Measurements from ENCODE around the gene NOS1AP. TPM values are rescaled to one million over a fixed set of nuclear protein-coding genes. Genes with fewer than 3 reads are reported as not detected.

The NOS1AP gene
- total RNA-seq, 4 donors from 2014 or later, result 8.5 to 34.8 (median 14.1) TPM

GRCh38 chr1:162070094-162070748 lies 730 bp downstream of the NOS1AP start:
- Histone ChIP-seq H3K27me3 (peaks cover 6% of the 10 kb centered on the region), H3K4me3 (peak overlapping the region; percentile 60 to 93 (median 80)), H3K27ac (peak overlapping the region; percentile 78 to 93 (median 91)), H3K36me3 (no peaks in the 10 kb centered on the region), H3K9me3 (no peaks in the 10 kb centered on the region), H3K4me1 (peaks cover 0 to 30% (median 10%) of the 10 kb centered on the region in 4 donors)
- WGBS, 2 donors (ENCODE audit: low coverage in 1 of 2), result 2% methylated on average over 27 of the region's 29 CpGs; no CpG with 5 or more reads in 1 of the 2 donors
- peak in 1 of 3 donors; percentile 45 for TF ChIP-seq POLR2AphosphoS5 (IDR thresholded peaks at IDR 0.05)
- no peak for TF ChIP-seq EP300 (IDR thresholded peaks at IDR 0.05; ENCODE audit: low read depth)
- TF ChIP-seq POLR2A (IDR thresholded peaks at IDR 0.05), result peak; percentile 48
- TF ChIP-seq CTCF (IDR thresholded peaks at IDR 0.05), result no peak
- peak; percentile 66 for DNase-seq
- intact Hi-C loops (cut with DNase I; ENCODE audit: low total_unique reads) (no loop called here), in situ Hi-C loops (cut with MboI; ENCODE audit: low pct_ligation_motif_present in 1 of 4, low pct_unique_long_range_greater_than_20kb in 1 of 4, low sequenced_read_pairs in 3 of 4) (no loop called here)

GRCh38 chr1:162070825-162071224 lies 1.3 kb downstream of the NOS1AP start:
- intact Hi-C loops (cut with DNase I; ENCODE audit: low total_unique reads) (no loop called here), in situ Hi-C loops (cut with MboI; ENCODE audit: low pct_ligation_motif_present in 1 of 4, low pct_unique_long_range_greater_than_20kb in 1 of 4, low sequenced_read_pairs in 3 of 4) (no loop called here)
- Histone ChIP-seq H3K4me3 (peak overlapping the region in 3 of 4 donors; percentile 77 to 93 (median 82)), H3K36me3 (no peaks in the 10 kb centered on the region), H3K27ac (peak overlapping the region; percentile 78 to 93 (median 91)), H3K27me3 (peaks cover 6% of the 10 kb centered on the region), H3K4me1 (peaks cover 0 to 30% (median 10%) of the 10 kb centered on the region in 4 donors), H3K9me3 (no peaks in the 10 kb centered on the region)
- DNase-seq, result peak; percentile 25
- WGBS, 2 donors (ENCODE audit: low coverage in 1 of 2), result 0 to 24% methylated on average over 1 to 7 of the region's 7 CpGs
- TF ChIP-seq EP300 (IDR thresholded peaks at IDR 0.05; ENCODE audit: low read depth) (no peak), POLR2A (IDR thresholded peaks at IDR 0.05) (no peak), POLR2AphosphoS5 (IDR thresholded peaks at IDR 0.05) (no peak), CTCF (IDR thresholded peaks at IDR 0.05) (no peak)

GRCh38 chr1:162072740-162073139 lies 3.2 kb downstream of the NOS1AP start:
- Histone ChIP-seq H3K4me1 (peaks cover 0 to 30% (median 10%) of the 10 kb centered on the region in 4 donors), H3K9me3 (no peaks in the 10 kb centered on the region), H3K36me3 (no peaks in the 10 kb centered on the region), H3K4me3 (no peak overlapping the region), H3K27ac (no peak overlapping the region), H3K27me3 (peaks cover 6% of the 10 kb centered on the region)
- WGBS, 2 donors (ENCODE audit: low coverage in 1 of 2), result 23 to 50% methylated on average over 2 to 3 of the region's 3 CpGs
- intact Hi-C loops (cut with DNase I; ENCODE audit: low total_unique reads) (no loop called here), in situ Hi-C loops (cut with MboI; ENCODE audit: low pct_ligation_motif_present in 1 of 4, low pct_unique_long_range_greater_than_20kb in 1 of 4, low sequenced_read_pairs in 3 of 4) (no loop called here)
- DNase-seq, result no peak
- TF ChIP-seq POLR2AphosphoS5 (IDR thresholded peaks at IDR 0.05) (no peak), EP300 (IDR thresholded peaks at IDR 0.05; ENCODE audit: low read depth) (no peak), CTCF (IDR thresholded peaks at IDR 0.05) (no peak), POLR2A (IDR thresholded peaks at IDR 0.05) (no peak)

- Histone ChIP-seq H3K4me1 (peaks cover 0 to 25% (median 5%) of the 10 kb centered on the region in 4 donors), H3K27ac (no peak overlapping the region), H3K27me3 (peaks cover 6% of the 10 kb centered on the region), H3K4me3 (no peak overlapping the region), H3K9me3 (no peaks in the 10 kb centered on the region), H3K36me3 (no peaks in the 10 kb centered on the region)
- in situ Hi-C loops (cut with MboI; ENCODE audit: low pct_ligation_motif_present in 1 of 4, low pct_unique_long_range_greater_than_20kb in 1 of 4, low sequenced_read_pairs in 3 of 4), result no loop called here
- intact Hi-C loops (cut with DNase I; ENCODE audit: low total_unique reads), result no loop called here
- WGBS, 2 donors (ENCODE audit: low coverage in 1 of 2), result 30 to 73% methylated on average over 2 to 4 of the region's 4 CpGs
- no peak for TF ChIP-seq CTCF (IDR thresholded peaks at IDR 0.05)
- TF ChIP-seq POLR2A (IDR thresholded peaks at IDR 0.05), result no peak
- no peak for TF ChIP-seq POLR2AphosphoS5 (IDR thresholded peaks at IDR 0.05)
- TF ChIP-seq EP300 (IDR thresholded peaks at IDR 0.05; ENCODE audit: low read depth), result no peak
- DNase-seq, result no peak
Observed at GRCh38 chr1:162074276-162075005, 5.0 kb downstream of the NOS1AP start.

Measured in transverse colon (tissue), 4 donors.